Esophagus muscularis mucosa (tissue), 4 donors: ENCODE results near the gene RHOBTB1. TPM values are rescaled to one million over a fixed set of nuclear protein-coding genes. Genes with fewer than 3 reads are reported as not detected.

Source experiments
- DNase-seq: peaks from one replicate; pipeline ENCODE4 v3.0.0-alpha.2; 2017; ENCODE audit errors: extremely low spot score
- H3K27ac ChIP-seq, 4 donors: fragments of 200-600 bp; sonication (generic); replicated peaks in 1 of 4; 1 replicate in 3 of 4; 2 replicates in 1 of 4; pipeline ENCODE4 v1.5.1; 2016 to 2019; ENCODE audit warnings: mild to moderate bottlenecking in 1 of 4
- H3K27me3 ChIP-seq, 4 donors: fragments of 200-600 bp; sonication (generic); one replicate each; pipeline versions ENCODE4 v1.5.1 to v1.6.0; 2016 to 2019
- H3K36me3 ChIP-seq, 4 donors: fragments of 200-600 bp; sonication (generic); one replicate each; pipeline ENCODE4 v1.5.1; 2016 to 2019
- H3K4me1 ChIP-seq, 4 donors: fragments of 200-600 bp; sonication (generic); one replicate each; pipeline ENCODE4 v1.5.1; 2016 to 2019
- H3K4me3 ChIP-seq, 4 donors: fragments of 200-600 bp; sonication (generic); 1 replicate in 2 of 4; 2 replicates in 2 of 4; pipeline ENCODE4 v1.5.1; 2016 to 2019; ENCODE audit warnings: mild to moderate bottlenecking in 4 of 4, moderate library complexity in 1 of 4
- H3K9me3 ChIP-seq, 4 donors: fragments of 200-600 bp; sonication (generic); 1 replicate in 3 of 4; 2 replicates in 1 of 4; pipeline ENCODE4 v1.5.1; 2016 to 2019
- CTCF ChIP-seq, 3 experiments: fragments of 200-600 bp in 2 of 3; fragments of 450-650 bp in 1 of 3; sonication (generic) in 2 of 3; IDR thresholded peaks; one replicate each; pipeline ENCODE4 v1.5.1; 2017 to 2019; ENCODE audit warnings: antibody characterized with exemption in 3 of 3, mild to moderate bottlenecking in 2 of 3, moderate library complexity in 1 of 3
- EP300 ChIP-seq: sonication (generic); formaldehyde crosslinking; IDR thresholded peaks from one replicate; pipeline ENCODE4 v1.6.1; 2017; ENCODE audit warnings: antibody characterized with exemption
- POLR2A ChIP-seq: fragments of 450-650 bp; IDR thresholded peaks from one replicate; pipeline ENCODE4 v1.6.1; 2017; ENCODE audit warnings: antibody characterized with exemption, moderate library complexity, mild to moderate bottlenecking, low read depth
- POLR2AphosphoS5 ChIP-seq, 2 donors: sonication (generic); formaldehyde crosslinking; IDR thresholded peaks; one replicate each; pipeline ENCODE4 v1.6.1; 2017; ENCODE audit warnings: antibody characterized with exemption in 2 of 2
- WGBS: methylation state at CpG from one replicate; pipeline ENCODE4 v1.1.5; 2018; 5-methylcytosine and 5-hydroxymethylcytosine counted together
- intact Hi-C: fragments of 100-400 bp; cut with DNase I; formaldehyde crosslinking; loops from one replicate; pipeline ENCODE4 v1.15.1; 2023
- total RNA-seq, 4 donors: library from RNA; depleted of rRNA; stranded (reverse); fragments of >200 nt; gene quantifications; one replicate each; pipeline versions ENCODE4 v1.1.0 to v1.2.1, GENCODE V29; 2016

Gene RHOBTB1
- total RNA-seq, 4 donors from 2014 or later = 16.7 to 39.2 (median 20.1) TPM

- H3K4me1 ChIP-seq = no peaks in the 10 kb centered on the region
- no peak overlapping the region for H3K4me3 ChIP-seq
- intact Hi-C loops = no loop called here
- H3K36me3 ChIP-seq = no peaks in the 10 kb centered on the region
- no peak for DNase-seq
- H3K27me3 ChIP-seq = no peaks in the 10 kb centered on the region
- TF ChIP-seq EP300 (no peak), CTCF (IDR thresholded peaks at IDR 0.05) (no peak), POLR2AphosphoS5 (IDR thresholded peaks at IDR 0.05) (no peak), POLR2A (no peak)
- H3K9me3 ChIP-seq = no peaks in the 10 kb centered on the region
- no peak overlapping the region for H3K27ac ChIP-seq
Observed at GRCh38 chr10:60862517-60862916, 81.5 kb downstream of the RHOBTB1 start.

- 92% methylated on average over 2 of the region's 2 CpGs for WGBS
- Histone ChIP-seq H3K27me3 (no peaks in the 10 kb centered on the region), H3K4me3 (no peak overlapping the region), H3K9me3 (peaks cover 0 to 8% (median 3%) of the 10 kb centered on the region in 4 donors), H3K4me1 (no peaks in the 10 kb centered on the region), H3K27ac (no peak overlapping the region), H3K36me3 (no peaks in the 10 kb centered on the region)
- intact Hi-C loops = no loop called here
- TF ChIP-seq EP300 = no peak
- no peak for TF ChIP-seq POLR2A
- TF ChIP-seq POLR2AphosphoS5 (IDR thresholded peaks at IDR 0.05) = no peak
- no peak for TF ChIP-seq CTCF (IDR thresholded peaks at IDR 0.05)
- no peak for DNase-seq
Observed at GRCh38 chr10:60856405-60856804, 87.6 kb downstream of the RHOBTB1 start.

- TF ChIP-seq POLR2AphosphoS5 (IDR thresholded peaks at IDR 0.05) = no peak
- WGBS = 90% methylated on average over 3 of the region's 3 CpGs
- no peak for DNase-seq
- Histone ChIP-seq H3K27ac (no peak overlapping the region), H3K36me3 (no peaks in the 10 kb centered on the region), H3K4me3 (no peak overlapping the region), H3K27me3 (no peaks in the 10 kb centered on the region), H3K9me3 (peaks cover 0 to 8% (median 3%) of the 10 kb centered on the region in 4 donors), H3K4me1 (peaks cover 6 to 10% (median 8%) of the 10 kb centered on the region in 4 donors)
- intact Hi-C loops = no loop called here
Observed at GRCh38 chr10:60853637-60854036, 90.3 kb downstream of the RHOBTB1 start.

GRCh38 chr10:60853107-60853506, 90.9 kb downstream of the RHOBTB1 start:
- TF ChIP-seq CTCF (IDR thresholded peaks at IDR 0.05) (no peak), POLR2AphosphoS5 (IDR thresholded peaks at IDR 0.05) (no peak), POLR2A (no peak), EP300 (no peak)
- intact Hi-C loops = no loop called here
- H3K36me3 ChIP-seq = no peaks in the 10 kb centered on the region
- H3K27ac ChIP-seq = no peak overlapping the region
- H3K27me3 ChIP-seq = no peaks in the 10 kb centered on the region
- peaks cover 12 to 16% (median 13%) of the 10 kb centered on the region in 4 donors for H3K4me1 ChIP-seq
- DNase-seq = no peak
- H3K4me3 ChIP-seq = no peak overlapping the region
- peaks cover 0 to 8% (median 3%) of the 10 kb centered on the region in 4 donors for H3K9me3 ChIP-seq
- 100% methylated on average over 4 of the region's 4 CpGs for WGBS

- H3K36me3 ChIP-seq = no peaks in the 10 kb centered on the region
- H3K4me3 ChIP-seq = no peak overlapping the region
- H3K4me1 ChIP-seq = peaks cover 14 to 18% (median 16%) of the 10 kb centered on the region in 4 donors
- no peak for DNase-seq
- H3K27me3 ChIP-seq = no peaks in the 10 kb centered on the region
- H3K27ac ChIP-seq = no peak overlapping the region
- intact Hi-C loops = no loop called here
- H3K9me3 ChIP-seq = peaks cover 0 to 4% (median 0%) of the 10 kb centered on the region in 4 donors
- 67% methylated on average over 1 of the region's 1 CpG for WGBS
- TF ChIP-seq EP300 (no peak), CTCF (IDR thresholded peaks at IDR 0.05) (no peak), POLR2AphosphoS5 (IDR thresholded peaks at IDR 0.05) (no peak), POLR2A (no peak)
Observed at GRCh38 chr10:60849740-60850139, 94.2 kb downstream of the RHOBTB1 start.
